Liver (tissue), 9 donors: ENCODE measurements around the gene PIK3R6. TPM values are rescaled to one million over a fixed set of nuclear protein-coding genes. Genes with fewer than 3 reads are reported as not detected.

Experiments
- DNase-seq: peaks from one replicate; pipeline ENCODE4 v3.0.0-alpha.2; 2017; ENCODE audit warnings: low spot score
- H3K27ac ChIP-seq, 2 donors: one replicate each; pipeline ENCODE4 v1.7.0; 2013; ENCODE audit warnings: inconsistent platforms in 2 of 2, low read length in 2 of 2, control low read depth in 1 of 2, low read depth in 1 of 2, mild to moderate bottlenecking in 1 of 2
- H3K27me3 ChIP-seq, 4 donors: one replicate each; pipeline versions ENCODE4 v1.6.1 to v1.7.0; 2013; ENCODE audit warnings: low read length in 3 of 4, inconsistent platforms in 1 of 4, mild to moderate bottlenecking in 1 of 4, moderate library complexity in 1 of 4; ENCODE audit not compliant: control insufficient read depth in 4 of 4, insufficient read depth in 4 of 4
- H3K36me3 ChIP-seq, 4 donors: one replicate each; pipeline versions ENCODE4 v1.6.1 to v1.7.0; 2013; ENCODE audit warnings: low read length in 3 of 4, mild to moderate bottlenecking in 3 of 4, low read depth in 1 of 4, moderate library complexity in 1 of 4; ENCODE audit not compliant: control insufficient read depth in 4 of 4, insufficient read depth in 3 of 4
- H3K4me1 ChIP-seq, 4 donors: one replicate each; pipeline versions ENCODE4 v1.6.1 to v1.7.0; 2013; ENCODE audit warnings: low read length in 3 of 4, mild to moderate bottlenecking in 3 of 4, moderate library complexity in 1 of 4; ENCODE audit not compliant: control insufficient read depth in 4 of 4, insufficient read depth in 4 of 4
- H3K4me3 ChIP-seq, 3 donors: one replicate each; pipeline versions ENCODE4 v1.6.1 to v1.7.0; 2013; ENCODE audit warnings: low read length in 3 of 3, control low read depth in 1 of 3, low read depth in 1 of 3, mild to moderate bottlenecking in 1 of 3
- H3K9ac ChIP-seq, 2 donors: one replicate each; pipeline ENCODE4 v1.7.0; 2013; ENCODE audit warnings: low read length in 2 of 2, mild to moderate bottlenecking in 2 of 2, moderate library complexity in 2 of 2, control low read depth in 1 of 2, low read depth in 1 of 2
- H3K9me3 ChIP-seq, 4 donors: one replicate each; pipeline versions ENCODE4 v1.6.1 to v1.7.0; 2013; ENCODE audit warnings: low read length in 3 of 4; ENCODE audit not compliant: control insufficient read depth in 4 of 4
- ATF3 ChIP-seq: IDR thresholded peaks from 2 replicates; pipeline ENCODE4 v1.6.1; 2016; ENCODE audit warnings: antibody characterized with exemption
- CTCF ChIP-seq: fragments of 150-350 bp; IDR thresholded peaks from 2 replicates; pipeline ENCODE4 v1.5.1; 2017; ENCODE audit warnings: improper control_type of control experiment, low read depth, low read length; ENCODE audit not compliant: missing input control
- EGR1 ChIP-seq, 2 donors: IDR thresholded peaks; 2 replicates each; pipeline ENCODE4 v1.6.1; 2016 to 2018; ENCODE audit warnings: antibody characterized with exemption in 2 of 2, low read depth in 2 of 2
- FOXA1 ChIP-seq: IDR thresholded peaks from 2 replicates; pipeline ENCODE4 v1.6.1; 2016; ENCODE audit warnings: antibody characterized with exemption
- FOXA2 ChIP-seq: IDR thresholded peaks from 2 replicates; pipeline ENCODE4 v1.6.1; 2016; ENCODE audit warnings: antibody characterized with exemption
- GABPA ChIP-seq, 2 donors: IDR thresholded peaks in 1 of 2; conservative IDR thresholded peaks in 1 of 2; 2 replicates each; pipeline ENCODE4 v1.6.1; 2016; ENCODE audit warnings: antibody characterized with exemption in 2 of 2, mild to moderate bottlenecking in 1 of 2, moderate library complexity in 1 of 2
- HNF4A ChIP-seq, 2 donors: conservative IDR thresholded peaks; 2 replicates each; pipeline ENCODE4 v1.6.1; 2016; ENCODE audit warnings: antibody characterized with exemption in 2 of 2, mild to moderate bottlenecking in 2 of 2
- HNF4G ChIP-seq: IDR thresholded peaks from 2 replicates; pipeline ENCODE4 v1.6.1; 2016; ENCODE audit warnings: antibody characterized with exemption
- JUND ChIP-seq, 2 donors: IDR thresholded peaks; 2 replicates each; pipeline ENCODE4 v1.6.1; 2016; ENCODE audit warnings: antibody characterized with exemption in 2 of 2
- MAX ChIP-seq: IDR thresholded peaks from 2 replicates; pipeline ENCODE4 v1.6.1; 2016; ENCODE audit warnings: antibody characterized with exemption
- NR2F2 ChIP-seq: IDR thresholded peaks from 2 replicates; pipeline ENCODE4 v1.6.1; 2016; ENCODE audit warnings: antibody characterized with exemption
- RAD21 ChIP-seq, 2 donors: IDR thresholded peaks; 2 replicates each; pipeline ENCODE4 v1.6.1; 2016; ENCODE audit warnings: antibody characterized with exemption in 2 of 2, mild to moderate bottlenecking in 2 of 2
- REST ChIP-seq: IDR thresholded peaks from 2 replicates; pipeline ENCODE4 v1.6.1; 2016; ENCODE audit warnings: antibody characterized with exemption, mild to moderate bottlenecking
- RXRA ChIP-seq, 2 donors: IDR thresholded peaks; 2 replicates each; pipeline ENCODE4 v1.6.1; 2017 to 2018; ENCODE audit warnings: antibody characterized with exemption in 2 of 2, mild to moderate bottlenecking in 1 of 2
- SP1 ChIP-seq: IDR thresholded peaks from 2 replicates; pipeline ENCODE4 v1.6.1; 2018; ENCODE audit warnings: antibody characterized with exemption, mild to moderate bottlenecking
- TAF1 ChIP-seq: conservative IDR thresholded peaks from 2 replicates; pipeline ENCODE4 v1.6.1; 2016; ENCODE audit warnings: antibody characterized with exemption, mild to moderate bottlenecking
- YY1 ChIP-seq: IDR thresholded peaks from 2 replicates; pipeline ENCODE4 v1.6.1; 2016; ENCODE audit warnings: antibody characterized with exemption, mild to moderate bottlenecking
- ZBTB33 ChIP-seq: IDR thresholded peaks from 2 replicates; pipeline ENCODE4 v1.6.1; 2016; ENCODE audit warnings: antibody characterized with exemption
- WGBS: extraction: QIAGEN DNeasy Blood & Tissue Kit; methylation state at CpG from one replicate; pipeline ENCODE4 v1.1.7; 2013; 5-methylcytosine and 5-hydroxymethylcytosine counted together
- polyA plus RNA-seq, 2 donors: library from polyadenylated mRNA; stranded (reverse) in 1 of 2; unstranded in 1 of 2; fragments of 200-250 nt in 1 of 2; fragments of >200 nt in 1 of 2; fragmentation: Nextera tagmentation in 1 of 2; extraction: Ambion mirVana in 1 of 2; gene quantifications; one replicate each; pipeline versions ENCODE4 v1.2.1 to v1.2.3, GENCODE V29; 2013 to 2015
- total RNA-seq, 2 donors: library from RNA; depleted of rRNA; stranded (reverse); fragments of >200 nt; gene quantifications; one replicate each; pipeline ENCODE4 v1.2.3, GENCODE V29; 2014
- donor health status: healthy.
- donor health status: healthy.
- donor health status: healthy.
- donor health status: healthy.
- donor health status: healthy.

Gene PIK3R6
- total and polyA plus RNA-seq, 4 donors, result 0.15 to 0.37 (median 0.18) TPM

GRCh38 chr17:8913879-8914278, 46.4 kb upstream of the PIK3R6 start:
- Histone ChIP-seq H3K9me3 (peaks cover 0 to 7% (median 2%) of the 10 kb centered on the region in 4 donors), H3K4me3 (no peak overlapping the region)

More at GRCh38 chr17:8913879-8914278, 46.4 kb upstream of the PIK3R6 start:
- Histone ChIP-seq H3K27ac (no peak overlapping the region), H3K4me1 (no peaks in the 10 kb centered on the region), H3K36me3 (peaks cover 0 to under 1% (median 0%) of the 10 kb centered on the region in 4 donors), H3K27me3 (no peaks in the 10 kb centered on the region), H3K9ac (no peak overlapping the region)
- TF ChIP-seq FOXA1 (no peak), SP1 (no peak), CTCF (no peak), MAX (no peak), ZBTB33 (no peak), HNF4G (no peak), YY1 (no peak), REST (no peak), FOXA2 (no peak), GABPA (IDR thresholded peaks at IDR 0.05 in 1 of 2, conservative IDR thresholded peaks at IDR 0.05 in 1 of 2) (no peak), JUND (IDR thresholded peaks at IDR 0.05) (no peak), RAD21 (IDR thresholded peaks at IDR 0.05) (no peak), ATF3 (no peak), RXRA (IDR thresholded peaks at IDR 0.05) (no peak), NR2F2 (no peak), EGR1 (IDR thresholded peaks at IDR 0.05; ENCODE audit: low read depth in 2 of 2) (no peak), TAF1 (no peak), HNF4A (conservative IDR thresholded peaks at IDR 0.05) (no peak)
- no peak for DNase-seq
- WGBS, result 70% methylated on average over 4 of the region's 4 CpGs
